Measurements from ENCODE around the gene BFSP2.

The BFSP2 gene

GRCh38 chr3:133361011-133361410, 38.8 kb upstream of the BFSP2 start:
- no peak overlapping the region for H3K9ac ChIP-seq (ENCODE audit: low read depth, low read length, poor library complexity, severe bottlenecking)
- no peaks in the 10 kb centered on the region for H3K4me1 ChIP-seq (ENCODE audit: insufficient read depth, low read length, poor library complexity, severe bottlenecking)
- H3K9me2 ChIP-seq (replicated peaks; ENCODE audit: low read depth, low read length), result no peaks in the 10 kb centered on the region
- no peak overlapping the region for H3K4me2 ChIP-seq (ENCODE audit: low read depth, low read length, poor library complexity, severe bottlenecking)
- no peak overlapping the region for H3K4me3 ChIP-seq (ENCODE audit: low read length, poor library complexity, severe bottlenecking)
- no peaks in the 10 kb centered on the region for H3K36me3 ChIP-seq (ENCODE audit: insufficient read depth, low read length)
- H3K27me3 ChIP-seq (ENCODE audit: insufficient read depth, low read length, poor library complexity, severe bottlenecking), result peaks cover 4% of the 10 kb centered on the region
- no peak for TF ChIP-seq CTCF (conservative IDR thresholded peaks at IDR 0.05; ENCODE audit: low read length)
- no peak for TF ChIP-seq EZH2phosphoT487 (IDR thresholded peaks at IDR 0.05; ENCODE audit: borderline replicate concordance)
- H3K79me2 ChIP-seq (ENCODE audit: insufficient read depth, low read length), result no peaks in the 10 kb centered on the region
- no peaks in the 10 kb centered on the region for H4K20me1 ChIP-seq (ENCODE audit: insufficient read depth, low read length, poor library complexity, severe bottlenecking)
- no peaks in the 10 kb centered on the region for H3K9me3 ChIP-seq (ENCODE audit: insufficient read depth, low read depth, low read length)
- H2AFZ ChIP-seq (ENCODE audit: low read length), result no peak overlapping the region
- H3F3A ChIP-seq (ENCODE audit: low read depth), result no peaks in the 10 kb centered on the region

- no peak for TF ChIP-seq CTCF (conservative IDR thresholded peaks at IDR 0.05; ENCODE audit: low read length)
- TF ChIP-seq EZH2phosphoT487 (IDR thresholded peaks at IDR 0.05; ENCODE audit: borderline replicate concordance), result no peak
- Histone ChIP-seq H4K20me1 (ENCODE audit: insufficient read depth, low read length, poor library complexity, severe bottlenecking) (no peaks in the 10 kb centered on the region), H3K4me3 (ENCODE audit: low read length, poor library complexity, severe bottlenecking) (no peak overlapping the region), H3F3A (ENCODE audit: low read depth) (no peaks in the 10 kb centered on the region), H3K79me2 (ENCODE audit: insufficient read depth, low read length) (no peaks in the 10 kb centered on the region), H3K36me3 (ENCODE audit: insufficient read depth, low read length) (no peaks in the 10 kb centered on the region), H3K9me3 (ENCODE audit: insufficient read depth, low read depth, low read length) (no peaks in the 10 kb centered on the region), H2AFZ (ENCODE audit: low read length) (no peak overlapping the region), H3K27me3 (ENCODE audit: insufficient read depth, low read length, poor library complexity, severe bottlenecking) (peaks cover 4% of the 10 kb centered on the region), H3K9me2 (replicated peaks; ENCODE audit: low read depth, low read length) (no peaks in the 10 kb centered on the region), H3K4me2 (ENCODE audit: low read depth, low read length, poor library complexity, severe bottlenecking) (no peak overlapping the region), H3K4me1 (ENCODE audit: insufficient read depth, low read length, poor library complexity, severe bottlenecking) (no peaks in the 10 kb centered on the region), H3K9ac (ENCODE audit: low read depth, low read length, poor library complexity, severe bottlenecking) (no peak overlapping the region)
Measured at GRCh38 chr3:133361435-133361834, 38.4 kb upstream of the BFSP2 start.

- no peaks in the 10 kb centered on the region for H3K79me2 ChIP-seq (ENCODE audit: insufficient read depth, low read length)
- H3K27me3 ChIP-seq (ENCODE audit: insufficient read depth, low read length, poor library complexity, severe bottlenecking), result peaks cover 4% of the 10 kb centered on the region
- H3K4me1 ChIP-seq (ENCODE audit: insufficient read depth, low read length, poor library complexity, severe bottlenecking), result no peaks in the 10 kb centered on the region
- no peaks in the 10 kb centered on the region for H4K20me1 ChIP-seq (ENCODE audit: insufficient read depth, low read length, poor library complexity, severe bottlenecking)
- no peaks in the 10 kb centered on the region for H3F3A ChIP-seq (ENCODE audit: low read depth)
- H3K4me3 ChIP-seq (ENCODE audit: low read length, poor library complexity, severe bottlenecking), result no peak overlapping the region
- H3K9me3 ChIP-seq (ENCODE audit: insufficient read depth, low read depth, low read length), result no peaks in the 10 kb centered on the region
- H3K9ac ChIP-seq (ENCODE audit: low read depth, low read length, poor library complexity, severe bottlenecking), result no peak overlapping the region
- TF ChIP-seq EZH2phosphoT487 (IDR thresholded peaks at IDR 0.05; ENCODE audit: borderline replicate concordance) (no peak), CTCF (conservative IDR thresholded peaks at IDR 0.05; ENCODE audit: low read length) (no peak)
- no peaks in the 10 kb centered on the region for H3K36me3 ChIP-seq (ENCODE audit: insufficient read depth, low read length)
- H2AFZ ChIP-seq (ENCODE audit: low read length), result no peak overlapping the region
- no peaks in the 10 kb centered on the region for H3K9me2 ChIP-seq (replicated peaks; ENCODE audit: low read depth, low read length)
- no peak overlapping the region for H3K4me2 ChIP-seq (ENCODE audit: low read depth, low read length, poor library complexity, severe bottlenecking)
Measured at GRCh38 chr3:133362539-133362938, 37.3 kb upstream of the BFSP2 start.
